Stimulated activated CD4-positive, alpha-beta T cell treated with anti-CD3 and anti-CD28 coated beads, Interleukin-1b, Interleukin-23, amount 100 ng/mL, for 4 hours (primary cell): ENCODE results near the gene BET1L.
A peak's percentile ranks its signal among the peaks of the same experiment; 100 is the strongest.

Source experiments
- DNase-seq, 2 donors: peaks; one replicate each; pipeline ENCODE4 v3.0.0-alpha.2; 2020; ENCODE audit warnings: low read depth in 2 of 2

Gene BET1L

DNA sequence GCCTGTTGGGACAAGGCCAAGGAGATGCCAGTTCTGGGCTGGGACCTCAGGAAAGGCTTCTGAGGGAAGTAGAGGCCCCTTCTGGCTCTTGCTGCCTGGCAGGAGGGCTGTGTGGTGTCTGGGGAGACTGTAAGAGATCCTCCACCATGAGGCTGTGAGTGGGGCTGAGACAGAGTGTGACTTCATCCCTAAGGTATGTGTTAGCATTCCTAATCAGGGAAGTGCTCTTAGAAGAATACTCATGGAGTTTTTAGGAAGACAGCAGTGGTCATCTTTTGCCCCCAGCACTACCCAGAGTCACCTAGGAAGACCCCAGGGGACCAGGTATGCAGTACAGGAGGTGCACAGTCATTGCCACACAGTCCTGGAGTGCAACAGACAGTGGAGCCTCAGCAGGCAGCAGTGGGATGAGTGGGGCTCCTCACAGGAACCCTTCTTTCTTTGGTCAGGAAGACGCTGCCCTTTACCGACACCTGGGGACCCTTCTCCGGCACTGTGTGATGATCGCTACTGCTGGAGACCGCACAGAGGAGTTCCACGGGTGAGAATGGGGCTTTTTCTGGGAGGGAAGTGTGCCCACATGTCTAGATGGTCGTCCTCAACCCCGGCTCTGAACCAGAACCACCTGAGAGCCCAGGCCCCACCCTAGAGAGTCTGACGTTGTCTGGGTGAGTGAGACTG lies 3.1 kb upstream of the BET1L start:
- no peak for DNase-seq

GRCh38 chr11:209275-210121 lies 2.3 kb upstream of the BET1L start:
- no peak for DNase-seq

DNA sequence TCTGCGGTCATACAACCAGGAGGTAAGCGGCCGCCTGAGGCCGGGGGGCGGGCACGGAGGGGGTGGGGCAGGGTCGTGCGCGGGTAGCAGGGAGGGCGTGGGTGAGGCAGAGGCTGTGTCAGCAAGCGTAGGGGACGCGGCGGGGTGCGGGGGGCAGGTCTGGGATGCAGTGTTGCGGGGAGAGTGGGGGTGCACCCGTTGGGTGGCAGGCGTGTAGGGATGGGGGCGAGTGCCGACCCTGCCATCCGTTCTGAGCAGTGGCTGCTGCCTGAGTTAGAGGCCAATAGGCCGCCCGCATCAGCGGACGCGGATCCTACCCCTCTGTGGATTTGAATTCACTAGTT lies 1.7 kb upstream of the BET1L start:
- DNase-seq = peak in 1 of 2 donors; percentile 42

DNA sequence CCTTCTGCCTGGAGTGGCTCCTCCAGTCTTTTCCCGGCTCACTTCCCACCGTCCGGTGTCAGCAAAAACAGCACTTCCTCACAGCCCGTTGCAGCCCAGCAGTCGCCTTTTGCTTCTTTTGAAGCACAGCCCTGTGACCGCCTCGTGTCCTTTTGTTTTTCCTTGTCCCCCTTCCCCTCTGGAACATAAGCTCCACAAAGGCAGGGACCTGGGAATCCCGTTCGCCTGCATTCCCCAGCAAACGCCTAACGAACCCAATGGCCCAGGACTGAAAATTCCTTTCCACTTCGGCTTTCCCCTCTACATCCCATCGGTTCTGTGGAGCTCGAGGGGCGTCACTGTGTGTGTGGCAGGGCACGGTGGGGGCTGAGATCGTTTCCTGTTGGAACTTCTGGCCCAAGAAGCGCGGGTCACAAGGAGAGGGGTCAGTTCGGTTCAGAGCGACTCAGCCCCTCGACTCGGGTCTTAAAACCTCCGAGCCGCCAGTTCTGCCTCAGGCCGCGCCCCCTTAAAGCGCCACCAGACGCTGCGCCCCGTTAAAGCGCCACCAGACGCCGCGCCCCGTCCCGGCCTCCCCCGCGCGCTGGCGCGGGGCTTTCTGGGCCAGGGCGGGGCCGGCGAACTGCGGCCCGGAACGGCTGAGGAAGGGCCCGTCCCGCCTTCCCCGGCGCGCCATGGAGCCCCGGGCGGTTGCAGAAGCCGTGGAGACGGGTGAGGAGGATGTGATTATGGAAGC lies 1.1 kb upstream of the BET1L start:
- DNase-seq = peak; percentile 70 to 75

DNA sequence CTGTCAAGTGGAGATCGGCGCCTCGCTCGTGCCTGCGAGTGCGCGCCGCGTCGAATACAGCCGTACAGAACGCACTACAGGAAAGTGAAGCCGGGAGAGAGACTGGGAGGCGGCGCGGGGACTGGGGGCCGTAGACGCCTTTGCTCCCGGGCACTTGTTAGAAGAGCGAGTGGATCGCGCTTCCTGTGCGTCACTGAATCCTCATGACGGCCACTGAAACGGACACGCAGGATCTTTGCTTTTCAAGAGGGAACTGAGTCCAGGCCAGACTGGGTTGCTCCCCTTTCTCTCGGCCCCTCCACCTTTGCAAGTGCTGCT lies 623 bp upstream of the BET1L start:
- DNase-seq = no peak

- peak in 1 of 2 donors; percentile 15 for DNase-seq
Measured at GRCh38 chr11:206526-207207, 532 bp downstream of the BET1L start.

DNA sequence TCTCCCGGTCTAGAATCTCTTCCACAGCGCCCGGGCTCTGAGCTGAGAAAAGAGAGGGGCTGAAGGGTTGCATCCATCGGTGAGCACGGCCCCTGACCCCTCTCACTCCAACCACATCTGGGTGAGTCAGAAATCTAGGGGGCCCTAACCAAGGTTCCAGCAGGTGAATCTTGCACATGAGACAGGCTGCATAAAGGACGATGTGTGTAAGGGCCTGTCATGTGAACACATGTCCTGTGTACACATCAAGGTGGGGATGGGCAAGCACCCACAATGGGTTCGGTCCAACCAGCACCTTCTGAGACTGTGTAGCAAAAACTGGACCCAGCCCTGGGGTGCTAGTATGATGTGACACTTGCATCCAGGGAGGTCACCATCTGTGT lies 1.2 kb downstream of the BET1L start:
- no peak for DNase-seq

DNA sequence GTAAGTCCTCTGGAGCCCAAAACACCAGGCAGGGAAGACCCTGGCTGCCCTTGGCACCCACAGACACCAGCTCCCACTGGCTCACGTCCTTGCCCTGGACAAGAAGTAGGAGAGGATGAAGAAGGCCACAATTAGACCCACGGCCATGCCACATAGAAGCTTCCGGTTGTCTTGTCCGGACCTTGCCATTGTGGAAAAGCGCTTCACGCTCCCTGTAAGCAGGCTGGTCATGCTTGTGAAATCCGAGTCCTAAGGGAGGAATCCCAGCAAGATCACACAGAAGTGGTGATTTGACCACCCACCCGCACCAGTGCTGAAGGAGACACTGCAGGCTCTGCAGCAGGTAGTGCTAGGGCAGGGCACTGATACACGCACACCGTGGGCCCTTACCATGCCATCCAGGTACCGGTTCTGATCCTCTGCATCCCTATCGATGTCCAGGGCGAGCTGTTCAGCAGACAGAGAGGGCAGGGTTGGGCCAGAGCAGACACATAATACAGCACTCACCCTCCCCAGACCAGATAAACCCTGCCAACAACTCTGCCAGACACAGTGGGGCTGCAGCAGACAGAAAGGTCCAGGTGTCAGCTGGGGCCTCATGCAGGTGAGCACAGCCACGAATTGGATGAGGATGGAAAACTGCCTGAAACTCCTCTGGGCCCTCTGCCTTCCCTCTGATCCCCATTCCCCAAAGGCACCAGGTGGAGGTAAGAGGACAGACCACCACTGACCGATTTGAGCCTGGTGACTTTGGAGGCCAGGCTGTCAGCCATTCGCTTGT lies 1.8 kb downstream of the BET1L start:
- DNase-seq = no peak

- no peak for DNase-seq
Measured at GRCh38 chr11:204587-205109, 2.6 kb downstream of the BET1L start.

- no peak for DNase-seq
Measured at GRCh38 chr11:203945-204586, 3.1 kb downstream of the BET1L start.

DNA sequence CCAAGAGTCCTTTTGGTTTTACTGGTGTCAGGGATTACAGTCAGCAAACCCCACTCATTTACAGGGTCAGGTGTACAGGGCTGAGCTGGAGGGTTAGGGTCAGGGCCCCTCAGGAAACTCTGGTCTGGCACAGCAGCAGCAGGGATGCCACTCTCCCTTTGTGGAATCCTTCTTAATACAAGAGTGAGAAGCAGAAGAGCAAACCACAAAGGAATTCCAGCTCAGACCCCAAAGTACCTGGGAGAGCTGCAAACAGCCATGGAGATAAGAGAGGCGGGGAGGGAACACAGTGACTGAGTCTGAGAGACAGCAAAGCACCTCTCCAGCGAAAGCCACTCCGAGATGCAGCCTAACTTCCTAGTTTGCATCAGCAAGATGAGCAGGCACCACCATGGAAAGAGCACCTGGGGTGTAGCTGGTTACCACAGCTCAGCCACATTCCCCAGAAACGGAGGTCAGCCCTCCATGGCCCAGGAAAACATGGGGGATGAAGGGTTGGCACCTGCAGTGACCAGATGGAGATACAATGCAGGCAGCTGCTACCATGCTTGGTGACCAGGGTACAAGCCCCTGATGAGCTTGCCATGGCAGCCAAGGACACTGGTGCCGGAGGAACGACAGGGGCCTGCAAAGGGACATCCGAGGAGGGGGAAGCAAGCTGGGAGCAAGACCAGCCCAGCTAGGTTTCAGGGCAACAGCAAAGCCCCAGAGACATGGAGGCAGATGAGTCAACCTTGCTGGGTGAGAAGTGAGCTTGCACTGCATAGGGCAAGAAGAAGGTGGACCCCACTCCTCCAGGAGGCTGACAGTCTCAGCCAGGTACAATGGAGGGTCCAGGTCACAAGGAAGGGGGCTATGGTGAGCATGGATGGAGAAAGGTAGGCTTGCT lies 3.9 kb downstream of the BET1L start:
- no peak for DNase-seq

DNA sequence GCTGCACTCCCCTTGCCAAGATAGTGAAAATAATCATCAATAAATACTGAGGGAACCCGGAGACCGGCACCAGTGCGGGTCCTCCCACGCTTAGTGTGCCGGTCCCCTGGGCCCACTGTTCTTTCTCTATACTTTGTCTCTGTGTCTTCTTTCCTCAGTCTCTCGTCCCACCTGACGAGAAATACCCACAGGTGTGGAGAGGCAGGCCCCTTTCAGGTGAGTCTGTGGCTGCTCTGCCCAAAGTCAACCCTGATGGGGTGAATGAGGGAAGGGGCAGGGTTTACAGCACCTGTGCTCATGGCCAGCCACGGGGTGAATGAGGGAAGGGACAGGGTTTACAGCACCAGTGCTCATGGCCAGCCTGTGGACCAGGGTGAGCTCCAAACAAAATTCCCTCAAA lies 4.7 kb downstream of the BET1L start:
- DNase-seq = no peak

DNA sequence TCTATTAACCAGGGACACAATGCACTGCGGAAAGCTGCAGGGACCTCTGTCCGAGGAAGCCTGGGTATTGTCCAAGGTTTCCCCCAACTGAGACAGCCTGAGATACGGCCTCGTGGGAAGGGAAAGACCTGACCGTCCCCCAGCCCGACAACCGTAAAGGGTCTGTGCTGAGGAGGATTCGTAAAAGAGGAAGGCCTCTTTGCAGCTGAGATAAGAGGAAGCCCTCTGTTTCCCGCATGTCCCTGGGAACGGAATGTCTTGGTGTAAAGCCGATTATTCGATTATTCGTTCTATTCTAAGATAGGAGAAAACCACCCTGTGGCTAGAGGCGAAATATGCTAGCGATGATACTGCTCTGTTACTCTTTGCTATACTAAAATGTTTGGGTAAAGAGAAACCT lies 5.2 kb downstream of the BET1L start:
- no peak for DNase-seq

DNA sequence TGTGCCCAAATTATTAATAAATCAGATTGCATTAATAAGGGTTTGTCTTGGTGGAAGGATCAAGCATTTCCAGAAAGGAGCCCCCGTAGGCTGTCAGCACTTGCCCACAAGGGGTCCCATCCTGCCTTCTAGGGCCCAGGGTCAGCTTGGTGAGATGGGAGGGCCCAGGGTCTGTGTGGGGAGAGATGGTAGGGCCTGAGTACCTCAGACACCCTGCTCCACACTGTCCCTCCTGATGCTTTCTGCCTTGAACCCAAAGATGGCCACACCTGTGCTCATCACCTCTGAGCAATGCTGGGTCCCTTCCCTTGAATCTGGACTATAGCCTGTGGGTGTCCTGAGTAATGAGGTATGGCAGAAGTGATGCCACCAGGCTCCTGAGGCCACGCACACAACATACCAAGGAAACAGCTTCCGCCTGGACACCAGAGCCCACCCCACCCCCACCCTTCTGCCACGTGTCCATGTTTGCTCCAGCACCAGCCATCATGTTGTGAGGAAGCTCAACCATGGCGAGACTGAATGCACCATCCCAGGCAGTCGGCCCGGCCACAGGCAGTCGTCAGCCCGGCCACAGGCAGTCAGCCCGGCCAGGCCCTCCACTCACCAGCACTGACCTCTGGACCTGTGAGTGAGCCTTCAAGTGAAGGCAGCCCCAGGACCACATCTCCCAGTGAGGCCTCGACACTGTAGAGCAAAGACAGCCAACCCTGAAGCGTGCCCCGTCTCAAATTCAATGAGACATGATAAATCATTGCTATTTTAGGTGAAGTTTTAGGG lies 6.8 kb downstream of the BET1L start:
- no peak for DNase-seq

- no peak for DNase-seq
Measured at GRCh38 chr11:199782-200181, 7.4 kb downstream of the BET1L start.

DNA sequence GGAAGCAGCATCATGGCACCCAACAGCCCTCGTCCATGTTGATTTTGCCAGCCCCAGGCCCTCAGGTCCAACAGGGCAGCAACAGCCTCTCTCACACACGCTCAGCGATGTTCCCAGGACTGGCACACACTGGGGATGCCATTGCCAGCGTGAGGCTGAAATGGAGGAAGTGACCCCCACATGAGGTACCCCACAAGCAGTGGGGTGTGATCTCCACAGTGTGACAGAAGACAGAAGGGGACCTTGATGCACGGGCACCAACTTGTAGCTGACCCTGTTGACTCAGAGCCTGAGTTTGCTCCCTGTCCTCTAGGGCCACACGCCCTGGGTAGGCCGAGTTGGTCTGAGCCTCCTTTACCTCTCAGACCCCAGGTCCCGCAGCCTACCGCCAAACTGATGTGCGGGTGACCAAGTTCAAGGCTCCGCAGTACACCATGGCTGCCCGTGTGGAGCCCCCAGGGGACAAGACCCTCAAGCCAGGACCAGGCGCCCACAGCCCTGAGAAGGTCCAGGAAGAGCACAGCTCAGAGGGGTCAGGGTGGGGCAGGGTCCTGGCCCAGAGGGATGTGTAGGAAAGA lies 8.1 kb downstream of the BET1L start:
- no peak for DNase-seq

DNA sequence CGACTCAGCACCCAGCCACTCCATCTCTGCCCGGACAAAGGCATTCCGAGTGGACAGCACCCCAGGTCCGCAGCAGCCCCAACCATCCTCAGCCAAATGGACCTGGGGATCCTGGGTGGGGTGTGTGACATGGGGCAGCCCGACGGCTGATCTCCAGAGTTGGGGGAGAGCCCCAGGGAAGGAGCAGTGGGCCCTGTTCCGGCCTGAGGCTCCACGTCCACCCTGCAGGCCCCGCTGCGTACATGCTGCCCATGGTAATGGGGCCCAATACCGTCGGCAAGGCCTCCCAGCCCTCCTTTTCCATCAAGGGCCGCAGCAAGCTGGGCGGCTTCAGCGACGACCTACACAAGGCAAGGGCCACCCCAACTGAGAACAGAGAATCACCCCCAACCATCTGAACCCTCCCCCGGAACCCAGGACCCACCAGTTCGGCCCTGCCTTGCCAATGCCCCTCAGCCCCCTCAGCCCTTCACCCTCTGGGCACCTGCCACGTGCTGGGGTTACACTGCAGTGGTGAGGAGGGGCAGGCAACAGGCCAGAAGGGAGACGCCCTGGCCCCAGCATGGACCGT lies 8.9 kb downstream of the BET1L start:
- DNase-seq = no peak

- DNase-seq = no peak
Measured at GRCh38 chr11:197741-198235, 9.4 kb downstream of the BET1L start.
